ENCODE results near the gene CWC15.
"Not testable (repeated sequence)": the region's sequence is repeated elsewhere in the genome, so short reads cannot be mapped to it uniquely, and the experiment has no call there.

The CWC15 gene

DNA sequence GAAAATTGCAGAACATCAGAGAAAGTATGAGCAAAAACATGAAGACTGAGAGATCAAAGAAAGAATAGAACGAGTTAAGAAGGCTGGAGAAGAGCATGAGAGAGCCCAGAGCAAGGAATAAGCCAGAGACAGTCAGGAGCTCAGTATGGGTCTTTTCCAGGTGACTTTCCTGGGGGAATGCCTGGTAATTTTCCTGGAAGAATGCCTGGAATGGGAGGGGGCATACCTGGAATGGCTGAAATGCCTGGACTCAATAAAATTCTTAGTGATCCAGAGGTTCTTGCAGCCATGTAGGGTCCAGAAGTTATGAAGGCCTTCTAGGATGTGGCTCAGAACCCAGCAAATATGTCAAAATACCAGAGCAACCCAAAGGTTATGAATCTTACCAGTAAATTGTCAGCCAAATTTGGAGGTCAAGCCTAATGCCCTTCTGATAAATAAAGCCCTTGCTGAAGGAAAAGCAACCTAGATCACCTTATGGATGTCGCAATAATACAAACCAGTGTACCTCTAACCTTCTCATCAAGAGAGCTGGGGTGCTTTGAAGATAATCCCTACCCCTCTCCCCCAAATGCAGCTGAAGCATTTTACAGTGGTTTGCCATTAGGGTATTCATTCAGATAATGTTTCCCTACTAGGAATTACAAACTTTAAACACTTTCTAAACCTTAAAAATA lies 59.5 kb downstream of the CWC15 start:
- DNase-seq (ENCODE audit: low read depth in 2 of 2) = not testable (repeated sequence)

GRCh38 chr11:94912806-94913205 lies 60.5 kb downstream of the CWC15 start:
- no peak for DNase-seq (ENCODE audit: low read depth in 2 of 2)

Data from fibroblast of skin of left biceps (primary cell).